SK-N-SH (cell line): ENCODE measurements around the gene AHNAK. TPM values are rescaled to one million over a fixed set of nuclear protein-coding genes. Genes with fewer than 3 reads are reported as not detected.

Experiments
- polyA plus RNA-seq, 3 experiments: library from polyadenylated mRNA; depleted of rRNA; stranded (reverse); fragments of >200 nt; gene quantifications; 2 replicates each; pipeline ENCODE4 v1.2.3, GENCODE V29; 2012
- small RNA-seq, 7 experiments: library from RNA; depleted of rRNA; stranded (forward); fragments of <200 nt; gene quantifications; one replicate each; pipeline ENCODE3, GENCODE V24; 2012
- TF ChIP-seq, protein P1 (sequence below): IDR thresholded peaks from 2 replicates; pipeline ENCODE4 v1.6.1; 2012; ENCODE audit warnings: mild to moderate bottlenecking, low read depth, low read length, moderate library complexity

The AHNAK gene
- polyA plus RNA-seq, 1 of the 3 experiments (the other 2 are of a cell fraction), result 57.8 TPM

DNA sequence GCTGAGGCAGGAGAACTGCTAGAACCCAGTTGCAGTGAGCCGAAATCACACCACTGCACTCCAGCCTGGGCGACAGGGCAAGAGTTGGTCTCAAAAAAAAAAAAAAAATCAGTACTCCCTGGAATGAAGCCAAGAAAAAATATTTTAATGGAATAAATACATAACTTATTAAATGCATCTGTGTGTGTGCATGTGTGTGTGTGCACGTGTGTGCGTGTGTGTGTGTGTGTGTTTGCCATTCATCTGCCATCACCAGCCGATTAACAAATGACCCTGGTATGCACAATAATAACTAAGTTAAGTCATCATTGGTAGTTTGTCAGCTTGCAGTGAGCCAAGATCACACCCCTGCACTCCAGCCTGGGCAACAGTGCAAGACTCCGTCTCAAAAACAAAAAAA, 162.8 kb downstream of the AHNAK start (continued):
- TF ChIP-seq, protein P1, sequence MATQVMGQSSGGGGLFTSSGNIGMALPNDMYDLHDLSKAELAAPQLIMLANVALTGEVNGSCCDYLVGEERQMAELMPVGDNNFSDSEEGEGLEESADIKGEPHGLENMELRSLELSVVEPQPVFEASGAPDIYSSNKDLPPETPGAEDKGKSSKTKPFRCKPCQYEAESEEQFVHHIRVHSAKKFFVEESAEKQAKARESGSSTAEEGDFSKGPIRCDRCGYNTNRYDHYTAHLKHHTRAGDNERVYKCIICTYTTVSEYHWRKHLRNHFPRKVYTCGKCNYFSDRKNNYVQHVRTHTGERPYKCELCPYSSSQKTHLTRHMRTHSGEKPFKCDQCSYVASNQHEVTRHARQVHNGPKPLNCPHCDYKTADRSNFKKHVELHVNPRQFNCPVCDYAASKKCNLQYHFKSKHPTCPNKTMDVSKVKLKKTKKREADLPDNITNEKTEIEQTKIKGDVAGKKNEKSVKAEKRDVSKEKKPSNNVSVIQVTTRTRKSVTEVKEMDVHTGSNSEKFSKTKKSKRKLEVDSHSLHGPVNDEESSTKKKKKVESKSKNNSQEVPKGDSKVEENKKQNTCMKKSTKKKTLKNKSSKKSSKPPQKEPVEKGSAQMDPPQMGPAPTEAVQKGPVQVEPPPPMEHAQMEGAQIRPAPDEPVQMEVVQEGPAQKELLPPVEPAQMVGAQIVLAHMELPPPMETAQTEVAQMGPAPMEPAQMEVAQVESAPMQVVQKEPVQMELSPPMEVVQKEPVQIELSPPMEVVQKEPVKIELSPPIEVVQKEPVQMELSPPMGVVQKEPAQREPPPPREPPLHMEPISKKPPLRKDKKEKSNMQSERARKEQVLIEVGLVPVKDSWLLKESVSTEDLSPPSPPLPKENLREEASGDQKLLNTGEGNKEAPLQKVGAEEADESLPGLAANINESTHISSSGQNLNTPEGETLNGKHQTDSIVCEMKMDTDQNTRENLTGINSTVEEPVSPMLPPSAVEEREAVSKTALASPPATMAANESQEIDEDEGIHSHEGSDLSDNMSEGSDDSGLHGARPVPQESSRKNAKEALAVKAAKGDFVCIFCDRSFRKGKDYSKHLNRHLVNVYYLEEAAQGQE, result no peak

Small RNA genes lying within 50 kb of the gene (small RNA-seq; reads per million reads assigned to genes)
- gene EEF1G (0 reads per million in 7 experiments), gene MIR6747 (0 to 0.64 (median 0) reads per million in 7 experiments)

Other genes with a start within 250 kb of the AHNAK start
- gene SCGB1D4, start 247.7 kb downstream of the AHNAK start, polyA plus RNA-seq (2012; rRNA removed), result not detected in 2 replicates
- 2.6 and 4.3 TPM in 2 replicates for gene ASRGL1, start 209.4 kb downstream of the AHNAK start, polyA plus RNA-seq (2012; rRNA removed)
- not detected in 2 replicates for gene SCGB1A1, start 127.8 kb downstream of the AHNAK start, polyA plus RNA-seq (2012; rRNA removed)
- gene EEF1G, start 27.1 kb upstream of the AHNAK start, polyA plus RNA-seq (2012; rRNA removed), result 1,853 and 2,105 TPM in 2 replicates
- 27.3 and 30.0 TPM in 2 replicates for gene TUT1, start 44.7 kb upstream of the AHNAK start, polyA plus RNA-seq (2012; rRNA removed)
- 18.4 and 20.6 TPM in 2 replicates for gene MTA2, start 55.1 kb upstream of the AHNAK start, polyA plus RNA-seq (2012; rRNA removed)
- 43.0 and 47.8 TPM in 2 replicates for gene EML3, start 66.0 kb upstream of the AHNAK start, polyA plus RNA-seq (2012; rRNA removed)
- 7.3 and 7.9 TPM in 2 replicates for gene ROM1, start 66.5 kb upstream of the AHNAK start, polyA plus RNA-seq (2012; rRNA removed)
- 104 and 116 TPM in 2 replicates for gene B3GAT3, start 75.2 kb upstream of the AHNAK start, polyA plus RNA-seq (2012; rRNA removed)
- gene GANAB, start 99.8 kb upstream of the AHNAK start, polyA plus RNA-seq (2012; rRNA removed), result 275 and 332 TPM in 2 replicates
- gene INTS5, start 106.5 kb upstream of the AHNAK start, polyA plus RNA-seq (2012; rRNA removed), result 11.7 and 13.4 TPM in 2 replicates
- gene C11orf98, start 118.4 kb upstream of the AHNAK start, polyA plus RNA-seq (2012; rRNA removed), result 90.1 and 126 TPM in 2 replicates
- 9.5 and 11.1 TPM in 2 replicates for gene CSKMT, start 118.5 kb upstream of the AHNAK start, polyA plus RNA-seq (2012; rRNA removed)
- 22.7 and 24.8 TPM in 2 replicates for gene UQCC3, start 124.9 kb upstream of the AHNAK start, polyA plus RNA-seq (2012; rRNA removed)
- 9.7 and 12.0 TPM in 2 replicates for gene LBHD1, start 125.5 kb upstream of the AHNAK start, polyA plus RNA-seq (2012; rRNA removed)
- 202 and 256 TPM in 2 replicates for gene UBXN1, start 132.3 kb upstream of the AHNAK start, polyA plus RNA-seq (2012; rRNA removed)
- gene LRRN4CL, start 142.7 kb upstream of the AHNAK start, polyA plus RNA-seq (2012; rRNA removed), result 0.08 and 0.10 TPM in 2 replicates
- 81.5 and 118 TPM in 2 replicates for gene BSCL2, start 160.6 kb upstream of the AHNAK start, polyA plus RNA-seq (2012; rRNA removed)
- 0.11 and 0.16 TPM in 2 replicates for gene GNG3, start 160.9 kb upstream of the AHNAK start, polyA plus RNA-seq (2012; rRNA removed)
- gene HNRNPUL2, start 180.7 kb upstream of the AHNAK start, polyA plus RNA-seq (2012; rRNA removed), result 31.0 and 33.5 TPM in 2 replicates
- gene TTC9C, start 181.7 kb upstream of the AHNAK start, polyA plus RNA-seq (2012; rRNA removed), result 31.3 and 37.5 TPM in 2 replicates
- 2.1 and 3.3 TPM in 2 replicates for gene ZBTB3, start 207.4 kb upstream of the AHNAK start, polyA plus RNA-seq (2012; rRNA removed)
- gene POLR2G, start 214.8 kb upstream of the AHNAK start, polyA plus RNA-seq (2012; rRNA removed), result 268 and 293 TPM in 2 replicates
- 33.6 and 34.4 TPM in 2 replicates for gene TAF6L, start 224.6 kb upstream of the AHNAK start, polyA plus RNA-seq (2012; rRNA removed)
- 69.6 and 73.3 TPM in 2 replicates for gene TMEM179B, start 240.6 kb upstream of the AHNAK start, polyA plus RNA-seq (2012; rRNA removed)
- 30.4 and 40.7 TPM in 2 replicates for gene TMEM223, start 245.2 kb upstream of the AHNAK start, polyA plus RNA-seq (2012; rRNA removed)